H9 (cell line): ENCODE results near the gene SLC16A11. TPM values are rescaled to one million over a fixed set of nuclear protein-coding genes. Genes with fewer than 3 reads are reported as not detected.

Experiments
- DNase-seq: peaks from one replicate; pipeline ENCODE4 v3.0.0-alpha.2; 2017
- H2AFZ ChIP-seq: one replicate; pipeline ENCODE4 v1.6.1; 2013; ENCODE audit warnings: mild to moderate bottlenecking, low read length, control low read depth, moderate library complexity
- H2AK5ac ChIP-seq: 2 replicates; pipeline ENCODE4 v1.6.1; 2013; ENCODE audit warnings: low read length, control low read depth, mixed read lengths; ENCODE audit not compliant: insufficient read length
- H2BK120ac ChIP-seq: one replicate; pipeline ENCODE4 v1.6.1; 2013; ENCODE audit warnings: low read depth, mild to moderate bottlenecking, low read length, control low read depth, inconsistent platforms; ENCODE audit not compliant: poor library complexity, severe bottlenecking
- H2BK12ac ChIP-seq: 2 replicates; pipeline ENCODE4 v1.6.1; 2013; ENCODE audit warnings: low read length, control low read depth, mixed read lengths, low read depth; ENCODE audit not compliant: insufficient read length
- H2BK15ac ChIP-seq: 2 replicates; pipeline ENCODE4 v1.6.1; 2013; ENCODE audit warnings: low read depth, low read length, control low read depth
- H2BK20ac ChIP-seq: one replicate; pipeline ENCODE4 v1.6.1; 2013; ENCODE audit warnings: low read depth, mild to moderate bottlenecking, low read length, control low read depth, inconsistent platforms; ENCODE audit not compliant: poor library complexity, severe bottlenecking
- H2BK5ac ChIP-seq: 2 replicates; pipeline ENCODE4 v1.6.1; 2013; ENCODE audit warnings: low read length, control low read depth, mixed read lengths; ENCODE audit not compliant: insufficient read length
- H3K14ac ChIP-seq: 2 replicates; pipeline ENCODE4 v1.6.1; 2013; ENCODE audit warnings: low read length, control low read depth; ENCODE audit not compliant: insufficient read depth
- H3K18ac ChIP-seq: 2 replicates; pipeline ENCODE4 v1.6.1; 2013; ENCODE audit warnings: low read depth, mild to moderate bottlenecking, mixed read lengths, low read length, control low read depth; ENCODE audit not compliant: insufficient read length
- H3K23ac ChIP-seq: 2 replicates; pipeline ENCODE4 v1.6.1; 2013; ENCODE audit warnings: low read length, control low read depth, mixed read lengths, low read depth; ENCODE audit not compliant: insufficient read length
- H3K23me2 ChIP-seq: 2 replicates; pipeline ENCODE4 v1.6.1; 2013; ENCODE audit warnings: low read depth, mild to moderate bottlenecking, mixed read lengths, low read length, control low read depth; ENCODE audit not compliant: insufficient read length, poor library complexity, severe bottlenecking
- H3K27ac ChIP-seq: 2 replicates; pipeline ENCODE4 v1.5.1; 2013; ENCODE audit warnings: low read length, control low read depth, mixed read lengths, low read depth; ENCODE audit not compliant: insufficient read length
- H3K27me3 ChIP-seq: 2 replicates; pipeline ENCODE4 v1.6.1; 2013; ENCODE audit warnings: low read length, control low read depth, inconsistent platforms; ENCODE audit not compliant: insufficient read depth
- H3K4ac ChIP-seq: 2 replicates; pipeline ENCODE4 v1.6.1; 2013; ENCODE audit warnings: low read depth, mild to moderate bottlenecking, control low read depth, inconsistent platforms, low read length, moderate library complexity
- H3K4me1 ChIP-seq: 2 replicates; pipeline ENCODE4 v1.6.1; 2013; ENCODE audit warnings: low read length, control low read depth, inconsistent platforms; ENCODE audit not compliant: insufficient read depth
- H3K4me2 ChIP-seq: 2 replicates; pipeline ENCODE4 v1.6.1; 2013; ENCODE audit warnings: low read length, control low read depth, mixed read lengths; ENCODE audit not compliant: insufficient read length, insufficient read depth
- H3K56ac ChIP-seq: 2 replicates; pipeline ENCODE4 v1.6.1; 2013; ENCODE audit warnings: low read depth, mild to moderate bottlenecking, mixed read lengths, low read length, control low read depth; ENCODE audit not compliant: insufficient read length
- H3K79me1 ChIP-seq: 2 replicates; pipeline ENCODE4 v1.6.1; 2013; ENCODE audit warnings: low read depth, mild to moderate bottlenecking, moderate library complexity, low read length, control low read depth, inconsistent platforms; ENCODE audit not compliant: insufficient read depth, poor library complexity, severe bottlenecking
- H3K79me2 ChIP-seq: 2 replicates; pipeline ENCODE4 v1.6.1; 2013; ENCODE audit warnings: low read length, control low read depth, inconsistent platforms; ENCODE audit not compliant: insufficient read depth
- H3K9ac ChIP-seq: 2 replicates; pipeline ENCODE4 v1.6.1; 2013; ENCODE audit warnings: low read length, control low read depth, mixed read lengths; ENCODE audit not compliant: insufficient read length; ENCODE audit errors: extremely low read depth
- H3K9me3 ChIP-seq: one replicate; pipeline ENCODE4 v1.6.1; 2013; ENCODE audit warnings: low read depth, low read length, inconsistent platforms; ENCODE audit not compliant: control insufficient read depth
- H3T11ph ChIP-seq: one replicate; pipeline ENCODE4 v1.6.1; 2013; ENCODE audit warnings: mild to moderate bottlenecking, low read length, control low read depth, inconsistent platforms
- H4K20me1 ChIP-seq: one replicate; pipeline ENCODE4 v1.6.1; 2013; ENCODE audit not compliant: control insufficient read depth, insufficient read length, insufficient read depth
- H4K5ac ChIP-seq: 2 replicates; pipeline ENCODE4 v1.6.1; 2013; ENCODE audit warnings: low read depth, mild to moderate bottlenecking, mixed read lengths, low read length, control low read depth; ENCODE audit not compliant: insufficient read length
- H4K8ac ChIP-seq: replicated peaks from 2 replicates; pipeline ENCODE4 v1.6.1; 2013; ENCODE audit warnings: low read length, control low read depth, mixed read lengths, low read depth; ENCODE audit not compliant: insufficient read length
- H4K91ac ChIP-seq: 2 replicates; pipeline ENCODE4 v1.6.1; 2013; ENCODE audit warnings: low read depth, mild to moderate bottlenecking, moderate library complexity, mixed read lengths, low read length, control low read depth; ENCODE audit not compliant: insufficient read length
- H3K27ac Mint-ChIP-seq, 3 experiments: 2 replicates in 2 of 3; 3 replicates in 1 of 3; pipeline ENCODE4 v1.8.0; 2020 to 2021; ENCODE audit warnings: mixed read lengths in 3 of 3, mild to moderate bottlenecking in 1 of 3, moderate library complexity in 1 of 3
- H3K27me3 Mint-ChIP-seq: 2 replicates; pipeline ENCODE4 v1.8.0; 2021; ENCODE audit warnings: low read depth, mild to moderate bottlenecking, moderate library complexity, mixed read lengths
- H3K36me3 Mint-ChIP-seq, 3 experiments: 2 replicates in 2 of 3; 3 replicates in 1 of 3; pipeline ENCODE4 v1.8.0; 2020 to 2021; ENCODE audit warnings: low read depth in 3 of 3, mixed read lengths in 3 of 3; ENCODE audit not compliant: insufficient read depth in 1 of 3
- H3K4me1 Mint-ChIP-seq, 2 experiments: 2 replicates each; pipeline ENCODE4 v1.8.0; 2020; ENCODE audit warnings: mixed read lengths in 2 of 2
- H3K4me3 Mint-ChIP-seq, 2 experiments: 2 replicates in 1 of 2; 3 replicates in 1 of 2; pipeline ENCODE4 v1.8.0; 2020 to 2021; ENCODE audit warnings: mild to moderate bottlenecking in 2 of 2, mixed read lengths in 2 of 2, moderate library complexity in 1 of 2
- H3K9me3 Mint-ChIP-seq, 2 experiments: 2 replicates in 1 of 2; 3 replicates in 1 of 2; pipeline ENCODE4 v1.8.0; 2020; ENCODE audit warnings: mild to moderate bottlenecking in 2 of 2, mixed read lengths in 2 of 2, moderate library complexity in 1 of 2
- CTCF ChIP-seq: fragments of 200-600 bp; sonication (generic); conservative IDR thresholded peaks from 3 replicates; pipeline ENCODE4 v1.8.0; 2021; ENCODE audit warnings: antibody characterized with exemption, mild to moderate bottlenecking
- WGBS: extraction: QIAGEN DNeasy Blood & Tissue Kit; methylation state at CpG from one replicate; pipeline ENCODE4 v1.1.7; 2013; ENCODE audit warnings: missing lambda C conversion rate, low lambda C conversion rate, mixed read lengths; ENCODE audit not compliant: insufficient read length; ENCODE audit errors: extremely low coverage; 5-methylcytosine and 5-hydroxymethylcytosine counted together
- total RNA-seq: library from RNA; stranded (reverse); gene quantifications from 2 replicates; pipeline ENCODE4 v1.2.1, GENCODE V29; 2021

SLC16A11 gene
- total RNA-seq, 1 experiment from 2014 or later = 0.13 TPM

GRCh38 chr17:7024402-7024785, 19.5 kb downstream of the SLC16A11 start:
- H3K9me3 Mint-ChIP-seq = peaks cover 0 to 2% of the 10 kb centered on the region in 2 experiments; a peak in 1 of 5 replicates
- H3K27me3 Mint-ChIP-seq = peaks cover 44% of the 10 kb centered on the region
- Histone ChIP-seq H3K14ac (no peak overlapping the region), H3K23me2 (peaks cover 14% of the 10 kb centered on the region), H2BK5ac (no peak overlapping the region), H3K4ac (no peak overlapping the region), H4K91ac (no peak overlapping the region), H3K18ac (no peak overlapping the region), H3K27ac (no peak overlapping the region), H3K9ac (no peak overlapping the region), H2BK15ac (no peak overlapping the region), H2BK20ac (no peak overlapping the region), H3K56ac (no peak overlapping the region), H3K79me1 (no peaks in the 10 kb centered on the region), H3K9me3 (no peaks in the 10 kb centered on the region), H3K4me1 (0 out of 2 replicates have a peak, but pooled peaks cover 3% of the 10 kb centered on the region), H2BK120ac (no peak overlapping the region), H3T11ph (no peak overlapping the region), H4K20me1 (no peaks in the 10 kb centered on the region), H2BK12ac (no peak overlapping the region), H4K8ac (no peak overlapping the region), H3K4me2 (no peak overlapping the region), H3K79me2 (no peaks in the 10 kb centered on the region), H2AK5ac (no peak overlapping the region), H3K27me3 (peaks cover 6% of the 10 kb centered on the region; the same call in 1 of the 2 replicates), H4K5ac (no peak overlapping the region), H3K23ac (no peak overlapping the region), H2AFZ (no peak overlapping the region)
- no peak for TF ChIP-seq CTCF
- peaks cover 20 to 34% of the 10 kb centered on the region in 2 experiments for H3K4me1 Mint-ChIP-seq
- H3K27ac Mint-ChIP-seq = no peak overlapping the region
- peaks cover 6 to 35% (median 18%) of the 10 kb centered on the region in 3 experiments; a peak in 6 of 7 replicates for H3K36me3 Mint-ChIP-seq
- WGBS = no CpG with 5 or more reads among the region's 8 CpGs
- DNase-seq = no peak
- H3K4me3 Mint-ChIP-seq = peak overlapping the region in 1 of 2 experiments; percentile 89; a peak in 1 of 5 replicates
